Activated naive CD8-positive, alpha-beta T cell treated with anti-CD3 and anti-CD28 coated beads, Interleukin-2, amount 50 U/mL, for 16 hours (primary cell): ENCODE results near the gene INTS3.
"Not testable (repeated sequence)": the region's sequence is repeated elsewhere in the genome, so short reads cannot be mapped to it uniquely, and the experiment has no call there.

Experiments
- DNase-seq: peaks from one replicate; pipeline ENCODE4 v3.0.0-alpha.2; 2020; ENCODE audit warnings: low read depth, low spot score

The INTS3 gene

GRCh38 chr1:153705484-153705883, 22.4 kb upstream of the INTS3 start:
- no peak for DNase-seq

GRCh38 chr1:153711026-153711425, 16.8 kb upstream of the INTS3 start:
- DNase-seq, result no peak

- DNase-seq, result not testable (repeated sequence)
These were observed 11.6 kb upstream of the INTS3 start for GRCh38 chr1:153716211-153716610.

GRCh38 chr1:153717330-153717729, 10.5 kb upstream of the INTS3 start:
- DNase-seq, result no peak

GRCh38 chr1:153723687-153724086, 4.2 kb upstream of the INTS3 start:
- no peak for DNase-seq

- DNase-seq, result not testable (repeated sequence)
These were observed 3.2 kb upstream of the INTS3 start for GRCh38 chr1:153724634-153725033.

- DNase-seq, result no peak
These were observed 636 bp downstream of the INTS3 start for GRCh38 chr1:153728305-153729066.

GRCh38 chr1:153730468-153730988, 2.7 kb downstream of the INTS3 start:
- DNase-seq, result no peak

GRCh38 chr1:153733970-153734369, 6.1 kb downstream of the INTS3 start:
- no peak for DNase-seq

GRCh38 chr1:153734396-153735089, 6.7 kb downstream of the INTS3 start:
- no peak for DNase-seq

GRCh38 chr1:153735090-153735420, 7.2 kb downstream of the INTS3 start:
- no peak for DNase-seq

GRCh38 chr1:153741986-153742385, 14.1 kb downstream of the INTS3 start:
- DNase-seq, result no peak

GRCh38 chr1:153742411-153743142, 14.7 kb downstream of the INTS3 start:
- no peak for DNase-seq

- no peak for DNase-seq
These were observed 17.6 kb downstream of the INTS3 start for GRCh38 chr1:153745417-153745816.

- no peak for DNase-seq
These were observed 18.3 kb downstream of the INTS3 start for GRCh38 chr1:153746174-153746573.

- DNase-seq, result no peak
These were observed 21.1 kb downstream of the INTS3 start for GRCh38 chr1:153748903-153749302.

- DNase-seq, result peak; percentile 62
These were observed 21.7 kb downstream of the INTS3 start for GRCh38 chr1:153749408-153750005.

- no peak for DNase-seq
These were observed 22.5 kb downstream of the INTS3 start for GRCh38 chr1:153750026-153750995.

- DNase-seq, result no peak
These were observed 24.2 kb downstream of the INTS3 start for GRCh38 chr1:153752072-153752471.

GRCh38 chr1:153752571-153753195, 24.8 kb downstream of the INTS3 start:
- DNase-seq, result no peak
